HG02642 (cell line): ENCODE results near the gene TAOK2.

Experiments
- ATAC-seq: cut with Tn5 transposase; IDR thresholded peaks from one replicate; pipeline ENCODE4 v1.9.1; 2021; ENCODE audit warnings: mild to moderate bottlenecking; ENCODE audit not compliant: unreplicated experiment, poor library complexity

Gene TAOK2

GRCh38 chr16:30041841-30042240, 68.2 kb downstream of the TAOK2 start:
- no peak for ATAC-seq
